NCI-H69 (cell line): ENCODE results near the gene ARHGEF37.

ENCODE experiments used
- DNase-seq: peaks from one replicate; lab custom pipeline; 2025; lab: John Stamatoyannopoulos, UW

Gene ARHGEF37

GRCh38 chr5:149628846-149629388 is 47.6 kb downstream of the ARHGEF37 start:
- DNase-seq, result no peak

GRCh38 chr5:149629421-149629820 is 48.1 kb downstream of the ARHGEF37 start:
- no peak for DNase-seq

GRCh38 chr5:149630337-149630736 is 49.0 kb downstream of the ARHGEF37 start:
- no peak for DNase-seq

DNA sequence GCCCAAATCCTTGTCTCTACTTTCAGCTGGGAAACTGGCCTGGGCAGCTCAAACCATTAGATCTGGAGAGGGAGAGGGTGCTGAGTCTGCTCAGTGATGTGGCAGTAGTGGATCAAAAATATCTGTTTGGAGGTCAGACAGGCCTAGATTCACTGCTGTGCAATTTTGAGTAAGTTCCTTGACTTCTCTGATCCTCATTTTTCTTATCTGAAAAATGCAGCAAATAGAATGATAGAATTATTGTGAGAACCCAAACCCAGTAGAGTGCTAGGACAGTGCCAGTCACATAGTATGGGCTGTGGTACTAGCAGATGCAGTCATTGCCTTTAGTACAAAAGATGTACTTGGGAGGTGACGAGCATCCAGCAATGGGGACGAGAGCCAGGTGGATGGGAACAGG is 50.2 kb downstream of the ARHGEF37 start:
- DNase-seq, result no peak

GRCh38 chr5:149632311-149633251 is 51.3 kb downstream of the ARHGEF37 start:
- no peak for DNase-seq

GRCh38 chr5:149633476-149634350 is 52.4 kb downstream of the ARHGEF37 start:
- peak; percentile 27 for DNase-seq

DNA sequence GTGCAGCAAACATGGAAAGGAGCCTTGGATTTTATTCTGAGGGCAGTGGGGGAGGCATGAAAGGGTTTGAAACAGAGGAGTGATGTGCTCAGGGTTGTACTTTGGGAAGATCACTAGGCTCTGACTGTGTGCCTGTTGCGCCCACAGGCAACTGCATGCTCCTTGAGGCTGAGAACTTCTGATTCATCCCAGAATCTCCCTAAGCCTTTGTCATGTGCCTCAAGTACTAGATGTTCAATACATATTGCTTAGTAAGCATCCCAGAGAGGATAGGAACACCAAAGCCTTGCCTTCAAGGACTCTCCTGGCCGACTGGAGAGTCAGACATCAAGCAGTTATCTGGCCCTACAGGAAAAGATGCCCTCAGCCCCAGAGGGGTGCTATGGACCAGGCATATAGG is 54.1 kb downstream of the ARHGEF37 start:
- DNase-seq, result peak; percentile 45

DNA sequence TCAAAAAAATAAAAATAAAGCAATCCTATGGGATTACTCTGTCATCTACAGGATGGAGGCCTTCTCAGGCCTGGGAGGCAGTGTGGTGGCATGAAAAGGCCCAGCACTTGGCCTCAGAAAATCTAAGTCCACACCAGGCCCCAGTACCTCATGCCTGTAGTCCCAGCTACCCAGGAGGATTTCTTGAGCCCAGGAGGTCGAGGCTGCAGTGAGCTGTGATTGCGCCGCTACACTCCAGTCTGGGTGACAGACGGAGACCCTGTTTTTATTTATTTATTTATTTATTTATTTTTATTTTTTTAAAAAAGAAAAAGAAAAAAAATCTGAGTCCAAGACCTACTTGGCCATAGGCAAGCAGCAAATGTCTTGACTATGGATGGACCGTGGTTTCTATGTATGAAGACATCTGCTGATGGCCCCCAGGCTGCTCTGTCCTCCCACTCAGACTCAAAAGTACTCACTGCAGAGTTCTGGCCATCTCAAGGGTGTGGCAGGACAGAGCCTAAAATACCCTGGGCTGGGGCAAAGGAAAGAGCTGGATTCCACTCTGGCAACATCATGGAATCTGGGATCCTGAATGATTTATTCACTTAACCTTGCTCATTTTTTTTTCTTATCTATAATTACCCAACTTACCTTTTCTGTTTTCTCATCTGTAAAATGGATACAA is 55.0 kb downstream of the ARHGEF37 start:
- DNase-seq, result no peak

GRCh38 chr5:149636861-149637246 is 55.6 kb downstream of the ARHGEF37 start:
- peak; percentile 89 for DNase-seq

- no peak for DNase-seq
Measured at GRCh38 chr5:149638136-149638535, 56.8 kb downstream of the ARHGEF37 start.

DNA sequence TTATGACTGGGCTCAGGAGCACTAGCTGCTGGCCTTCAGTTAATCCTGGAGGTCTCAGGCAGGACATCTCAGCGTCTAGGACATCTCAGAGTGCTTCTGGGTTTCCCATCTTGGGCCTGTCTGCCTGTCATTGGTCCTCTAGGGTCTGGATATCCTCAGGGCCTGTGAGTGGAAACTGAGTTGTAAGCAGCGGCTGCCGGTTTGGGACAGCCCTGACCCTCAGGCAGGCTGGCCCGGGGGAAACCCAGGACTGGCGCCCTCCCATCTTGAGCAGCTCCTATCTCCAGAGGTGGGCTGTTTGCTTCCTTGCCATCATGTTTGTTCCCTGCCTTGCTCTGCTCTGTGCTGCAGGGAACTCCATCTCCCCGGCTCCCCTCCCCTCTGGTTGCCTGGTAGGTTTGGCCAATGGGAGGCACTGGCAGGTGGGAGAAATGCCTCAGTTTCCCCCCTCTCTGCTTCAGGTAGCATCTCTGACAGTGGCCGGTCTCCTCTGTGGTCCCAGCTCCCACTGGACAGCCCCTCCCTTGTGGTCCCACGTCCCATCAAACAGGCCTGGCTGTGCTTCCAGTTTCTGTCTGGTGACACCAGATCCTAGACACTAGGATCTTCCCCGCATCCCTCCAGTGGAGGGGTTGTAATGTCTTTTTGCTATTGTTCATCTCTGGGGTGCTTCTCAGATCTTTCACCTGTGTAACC is 57.4 kb downstream of the ARHGEF37 start:
- no peak for DNase-seq

DNA sequence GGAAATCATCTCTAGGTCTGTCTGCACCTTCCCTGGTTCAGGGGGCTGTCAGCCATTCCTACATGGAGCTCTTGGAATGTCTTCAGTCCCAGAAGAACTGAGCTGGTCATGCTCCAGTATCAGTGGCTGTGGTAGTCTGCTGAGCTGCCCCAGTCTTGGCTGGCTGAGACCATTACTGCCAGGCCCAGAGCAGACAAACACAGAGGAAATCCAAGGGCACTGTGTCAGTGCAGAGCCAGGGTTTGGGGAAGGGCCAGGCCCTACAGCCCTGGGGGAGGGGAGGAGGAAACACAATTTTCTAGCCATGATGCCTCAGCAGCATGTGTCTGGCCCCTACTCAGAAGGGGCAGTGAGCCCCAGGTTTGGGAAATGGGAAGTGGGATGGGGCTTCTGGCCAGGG is 58.4 kb downstream of the ARHGEF37 start:
- DNase-seq, result peak; percentile 16

- no peak for DNase-seq
Measured at GRCh38 chr5:149640350-149640999, 59.2 kb downstream of the ARHGEF37 start.

- peak; percentile 41 for DNase-seq
Measured at GRCh38 chr5:149641000-149641576, 59.8 kb downstream of the ARHGEF37 start.

GRCh38 chr5:149641600-149641999 is 60.3 kb downstream of the ARHGEF37 start:
- DNase-seq, result no peak

- no peak for DNase-seq
Measured at GRCh38 chr5:149643781-149644180, 62.5 kb downstream of the ARHGEF37 start.

DNA sequence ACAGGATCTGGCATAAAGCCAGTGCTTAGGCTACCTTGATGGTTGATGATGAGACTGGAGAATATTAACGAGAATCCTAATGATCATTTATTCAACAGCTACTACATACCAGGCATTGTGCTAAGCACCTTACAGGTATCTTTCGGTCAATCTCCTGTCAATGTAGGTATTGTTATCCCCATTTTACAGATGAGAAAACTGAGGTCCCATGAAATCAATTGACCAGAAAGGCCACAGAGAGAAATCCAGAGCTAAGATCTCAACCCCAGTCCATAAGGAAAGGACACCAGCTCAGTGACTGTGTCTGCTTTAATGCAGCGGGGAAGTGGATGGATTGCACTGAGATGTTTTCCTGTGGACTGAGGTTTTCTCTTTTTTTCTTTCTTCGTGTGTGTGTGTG is 63.3 kb downstream of the ARHGEF37 start:
- no peak for DNase-seq

DNA sequence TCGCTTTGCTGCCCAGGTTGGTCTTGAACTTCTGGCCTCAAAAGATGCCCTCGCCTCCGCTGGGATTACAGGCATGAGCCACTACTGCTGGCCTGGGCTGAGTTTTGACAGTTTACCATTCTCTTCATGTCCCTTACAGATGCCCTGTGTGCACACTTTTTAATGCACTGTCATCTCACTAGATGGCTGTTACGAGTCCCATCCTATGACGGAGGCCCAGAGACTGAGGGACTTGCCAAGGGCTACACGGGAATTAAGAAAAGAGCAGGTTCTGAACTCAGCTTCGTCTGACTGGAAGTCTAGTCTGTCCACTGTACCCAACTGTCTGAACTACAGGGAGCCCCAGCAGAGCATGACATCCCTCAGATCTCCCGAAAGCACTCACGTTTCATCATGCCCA is 63.9 kb downstream of the ARHGEF37 start:
- DNase-seq, result peak; percentile 26

GRCh38 chr5:149645725-149646124 is 64.4 kb downstream of the ARHGEF37 start:
- DNase-seq, result no peak

DNA sequence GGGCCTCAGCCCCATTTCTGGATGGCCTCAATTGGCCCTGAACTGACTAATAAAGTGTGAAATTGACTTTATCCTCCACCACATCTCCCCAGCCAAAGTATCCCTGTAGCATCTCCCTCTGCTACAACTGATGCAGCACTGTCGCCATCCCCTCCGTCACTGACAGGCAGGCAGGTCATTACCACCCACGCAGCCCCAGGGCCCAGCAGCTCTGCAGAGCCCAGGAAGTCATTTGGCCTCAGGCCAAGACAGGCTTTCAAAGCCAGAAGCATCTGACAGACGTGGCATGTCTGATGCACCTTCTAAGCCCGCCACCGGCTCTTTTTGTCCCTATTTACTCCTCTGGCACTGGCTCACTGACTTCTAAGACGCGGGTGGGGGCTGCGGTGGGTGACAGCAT is 65.3 kb downstream of the ARHGEF37 start:
- DNase-seq, result peak; percentile 96
